Measurements from ENCODE around the gene SLC39A3. TPM values are rescaled to one million over a fixed set of nuclear protein-coding genes. Genes with fewer than 3 reads are reported as not detected.

SLC39A3 gene
- total RNA-seq, 5 donors from 2014 or later (not counting 1 experiment from before 2014, with no cell fraction given): 13.2 to 24.5 (median 19.6) TPM

DNA sequence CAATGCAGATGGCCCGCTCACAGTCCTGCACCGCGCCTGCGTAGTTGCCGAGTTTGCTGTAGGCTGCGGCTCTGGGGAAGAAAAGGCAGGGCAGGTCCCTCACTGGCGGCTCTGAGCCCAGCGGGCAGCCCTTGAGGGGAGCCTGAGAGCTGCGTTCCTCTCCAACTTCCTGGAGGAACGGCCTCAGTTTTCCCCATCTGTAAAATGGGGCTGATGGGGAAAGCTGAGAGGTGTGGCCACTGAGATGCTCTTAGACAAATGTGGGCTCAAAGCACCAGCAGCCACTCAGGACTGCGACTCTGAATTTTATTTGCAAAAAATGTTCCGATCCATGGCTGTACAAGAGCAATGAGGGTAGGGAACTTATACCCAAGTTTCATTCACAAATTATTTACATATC lies 23.9 kb upstream of the SLC39A3 start:
- H3K27ac Mint-ChIP-seq: no peak overlapping the region
- ATAC-seq (replicated peaks in 1 of 4): no peak

DNA sequence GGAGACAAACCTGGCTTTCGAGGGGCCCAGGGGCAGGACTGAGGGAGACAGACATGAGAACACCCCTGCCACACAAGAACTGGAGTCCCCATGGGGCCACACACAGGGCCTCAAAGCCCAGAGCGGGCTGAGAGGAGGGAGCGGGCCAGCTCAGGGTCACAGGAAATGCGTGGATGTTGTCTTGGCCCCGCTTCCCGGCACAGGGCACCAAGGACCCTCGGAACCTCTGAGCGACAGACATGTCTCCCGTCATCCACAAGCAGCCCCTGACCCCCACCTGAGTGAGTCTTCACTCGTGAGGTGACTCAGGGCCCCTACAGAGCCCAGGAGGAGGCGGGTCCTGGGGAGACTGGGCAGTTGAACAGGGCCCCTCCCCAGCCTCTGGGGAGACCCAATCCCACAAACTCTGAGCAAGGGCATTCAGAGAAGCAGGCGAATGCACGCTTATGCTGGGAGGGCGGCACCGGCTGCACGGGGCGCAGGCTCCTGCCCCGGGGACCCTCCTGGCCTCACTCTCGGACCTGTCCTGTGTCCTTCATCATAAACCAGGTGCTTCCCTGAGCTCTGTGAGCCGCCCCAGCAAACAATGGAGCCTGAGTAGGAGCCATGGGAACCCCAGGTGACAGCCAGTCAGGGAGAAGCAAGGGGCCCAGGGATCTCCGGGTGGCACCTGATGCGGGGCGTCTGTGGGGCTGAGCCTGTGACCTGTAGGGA lies 23.1 kb upstream of the SLC39A3 start:
- DNase-seq (no peak), ATAC-seq (replicated peaks in 1 of 4) (no peak)
- WGBS (ENCODE audit: insufficient coverage): 94% methylated on average over 20 of the region's 23 CpGs
- Histone ChIP-seq H3K27me3 (replicated peaks in 1 of 2; ENCODE audit: control insufficient read depth in 2 of 2, extremely low read depth in 1 of 2, insufficient read depth in 2 of 2, low read length in 1 of 2) (no peaks in the 10 kb centered on the region), H3K9me3 (no peaks in the 10 kb centered on the region), H3K36me3 (ENCODE audit: control insufficient read depth in 2 of 2, extremely low read depth in 1 of 2, insufficient read depth in 1 of 2, low read length in 1 of 2) (peaks cover 23 to 68% of the 10 kb centered on the region in 2 donors), H3K4me1 (ENCODE audit: control insufficient read depth in 1 of 2, extremely low read depth in 1 of 2, insufficient read depth in 2 of 2, low read length in 2 of 2) (no peaks in the 10 kb centered on the region), H3K4me3 (ENCODE audit: control insufficient read depth in 1 of 2, extremely low read depth in 1 of 2, low read length in 1 of 2) (no peak overlapping the region), H3K27ac (ENCODE audit: low read length) (no peak overlapping the region)
- ChIA-PET POLR2A (no interaction called here), CTCF (no interaction called here)
- Mint-ChIP-seq H3K27me3 (no peaks in the 10 kb centered on the region), H3K27ac (no peak overlapping the region), H3K9me3 (no peaks in the 10 kb centered on the region), H3K4me1 (peaks cover 0 to 4% (median 4%) of the 10 kb centered on the region in 3 donors), H3K4me3 (no peak overlapping the region), H3K36me3 (peaks cover 31% of the 10 kb centered on the region)

More for the DNA sequence above, 23.9 kb upstream of the SLC39A3 start:
- no peaks in the 10 kb centered on the region for H3K27me3 Mint-ChIP-seq
- H3K4me1 Mint-ChIP-seq: peaks cover 0 to 4% (median 4%) of the 10 kb centered on the region in 3 donors
- peaks cover 23 to 76% of the 10 kb centered on the region in 2 donors for H3K36me3 ChIP-seq (ENCODE audit: control insufficient read depth in 2 of 2, extremely low read depth in 1 of 2, insufficient read depth in 1 of 2, low read length in 1 of 2)
- WGBS (ENCODE audit: insufficient coverage): 98% methylated on average over 8 of the region's 12 CpGs
- H3K4me1 ChIP-seq (ENCODE audit: control insufficient read depth in 1 of 2, extremely low read depth in 1 of 2, insufficient read depth in 2 of 2, low read length in 2 of 2): no peaks in the 10 kb centered on the region
- POLR2A ChIA-PET: no interaction called here
- H3K4me3 Mint-ChIP-seq: no peak overlapping the region
- H3K9me3 Mint-ChIP-seq: no peaks in the 10 kb centered on the region
- no peak overlapping the region for H3K4me3 ChIP-seq (ENCODE audit: control insufficient read depth in 1 of 2, extremely low read depth in 1 of 2, low read length in 1 of 2)
- DNase-seq: no peak
- no peak overlapping the region for H3K27ac ChIP-seq (ENCODE audit: low read length)
- H3K36me3 Mint-ChIP-seq: peaks cover 28% of the 10 kb centered on the region
- CTCF ChIA-PET: no interaction called here
- no peaks in the 10 kb centered on the region for H3K27me3 ChIP-seq (replicated peaks in 1 of 2; ENCODE audit: control insufficient read depth in 2 of 2, extremely low read depth in 1 of 2, insufficient read depth in 2 of 2, low read length in 1 of 2)
- no peaks in the 10 kb centered on the region for H3K9me3 ChIP-seq

DNA sequence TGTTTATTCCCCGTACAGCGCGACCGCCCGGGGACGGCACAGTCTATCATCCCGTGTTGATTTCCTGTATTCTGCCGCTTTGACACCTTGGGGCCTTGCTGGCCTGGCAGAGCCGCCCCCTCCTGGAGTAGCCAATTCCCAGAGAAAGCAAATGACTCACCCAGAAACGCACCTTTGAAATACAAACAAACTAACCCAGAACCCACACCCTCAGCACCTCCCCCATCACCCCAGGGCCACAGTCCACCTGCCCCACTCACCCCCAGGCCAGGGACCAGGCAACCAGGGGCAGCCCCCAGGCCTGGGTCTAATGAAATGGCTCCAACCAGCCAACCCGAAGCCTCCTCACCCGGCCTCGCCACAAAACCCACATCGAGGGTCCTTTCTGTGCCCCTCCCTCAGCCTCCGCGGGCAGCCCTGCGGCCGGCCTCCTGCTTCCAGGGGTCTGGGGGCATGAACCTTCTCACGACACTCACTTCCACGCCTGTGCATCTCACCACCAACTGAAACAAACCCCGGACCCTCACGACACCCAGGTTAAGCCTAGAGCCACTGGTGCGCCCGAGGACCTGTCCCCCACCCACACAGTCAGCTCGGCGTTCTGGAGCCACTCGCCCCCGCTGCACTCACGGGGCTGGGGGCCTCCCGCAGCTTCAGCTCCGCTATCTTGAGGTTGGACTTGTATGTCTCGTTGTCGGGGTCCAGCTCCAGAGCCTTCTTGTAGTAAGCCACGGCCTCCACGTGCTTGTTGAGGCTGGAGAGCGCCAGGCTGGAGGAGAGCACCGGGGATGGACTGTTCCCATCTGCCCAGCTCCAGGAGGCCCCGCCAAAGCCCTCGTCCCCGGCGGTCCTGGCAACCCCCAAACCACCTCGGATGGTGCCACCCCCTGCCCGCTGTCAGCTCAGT lies 22.3 kb upstream of the SLC39A3 start:
- 96% methylated on average over 35 of the region's 43 CpGs for WGBS (ENCODE audit: insufficient coverage)
- DNase-seq (no peak), ATAC-seq (replicated peaks in 1 of 4) (no peak)
- Mint-ChIP-seq H3K27me3 (no peaks in the 10 kb centered on the region), H3K36me3 (peaks cover 31% of the 10 kb centered on the region), H3K4me1 (peaks cover 0 to 4% (median 4%) of the 10 kb centered on the region in 3 donors), H3K4me3 (no peak overlapping the region), H3K27ac (no peak overlapping the region), H3K9me3 (no peaks in the 10 kb centered on the region)
- ChIA-PET POLR2A (no interaction called here), CTCF (interaction anchor here in 1 of 2 donors (0.6 kb wide), 1 partner anchor 1768 kb away, joined by 5 read pairs; no protein-coding TSS in a partner anchor)
- Histone ChIP-seq H3K36me3 (ENCODE audit: control insufficient read depth in 2 of 2, extremely low read depth in 1 of 2, insufficient read depth in 1 of 2, low read length in 1 of 2) (peaks cover 16 to 68% of the 10 kb centered on the region in 2 donors), H3K27ac (ENCODE audit: low read length) (no peak overlapping the region), H3K9me3 (no peaks in the 10 kb centered on the region), H3K4me1 (ENCODE audit: control insufficient read depth in 1 of 2, extremely low read depth in 1 of 2, insufficient read depth in 2 of 2, low read length in 2 of 2) (no peaks in the 10 kb centered on the region), H3K27me3 (replicated peaks in 1 of 2; ENCODE audit: control insufficient read depth in 2 of 2, extremely low read depth in 1 of 2, insufficient read depth in 2 of 2, low read length in 1 of 2) (no peaks in the 10 kb centered on the region), H3K4me3 (ENCODE audit: control insufficient read depth in 1 of 2, extremely low read depth in 1 of 2, low read length in 1 of 2) (no peak overlapping the region)

DNA sequence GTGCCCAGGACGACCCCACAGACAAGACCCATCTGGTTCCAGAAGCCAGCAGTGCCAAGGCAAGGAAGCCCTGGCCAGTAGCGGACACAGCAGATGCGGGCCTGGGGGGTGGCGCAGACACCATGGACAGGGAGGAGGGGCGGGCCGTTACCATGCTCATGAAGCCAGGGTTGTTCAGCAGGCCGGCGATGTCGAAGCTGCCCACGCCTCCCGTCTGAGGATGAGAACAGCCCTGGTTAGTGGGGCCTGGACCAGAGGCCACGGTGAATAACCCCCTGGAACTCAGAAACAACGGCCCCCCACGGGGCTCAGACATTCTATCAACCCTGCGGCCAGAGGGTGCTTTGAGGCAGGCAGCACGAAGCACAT lies 21.5 kb upstream of the SLC39A3 start:
- POLR2A ChIA-PET: no interaction called here
- 94% methylated on average over 14 of the region's 16 CpGs for WGBS (ENCODE audit: insufficient coverage)

DNA sequence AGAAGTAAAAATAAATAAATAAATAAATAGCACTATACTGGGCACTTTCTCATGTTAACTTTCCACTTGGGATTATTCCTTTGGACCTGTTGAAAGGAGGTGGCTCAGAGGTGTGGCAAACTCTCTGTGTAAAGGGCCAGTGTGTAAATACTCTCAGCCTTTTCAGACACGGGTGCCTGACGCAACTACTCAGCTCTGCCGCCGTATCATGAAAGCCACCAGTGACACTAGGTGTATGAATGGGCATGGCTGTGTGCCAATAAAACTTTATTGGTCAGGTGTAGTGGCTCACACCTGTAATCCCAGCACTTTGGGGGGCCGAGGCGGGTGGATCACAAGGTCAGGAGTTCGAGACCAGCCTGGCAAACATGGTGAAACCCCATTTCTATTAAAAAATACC lies 20.1 kb upstream of the SLC39A3 start:
- H3K4me1 Mint-ChIP-seq: peaks cover 0 to 4% (median 4%) of the 10 kb centered on the region in 3 donors
- no peak for ATAC-seq (replicated peaks in 1 of 4)
- H3K4me3 Mint-ChIP-seq: no peak overlapping the region
- peaks cover 29% of the 10 kb centered on the region for H3K36me3 Mint-ChIP-seq
- no peak overlapping the region for H3K4me3 ChIP-seq (ENCODE audit: control insufficient read depth in 1 of 2, extremely low read depth in 1 of 2, low read length in 1 of 2)
- ChIA-PET POLR2A (no interaction called here), CTCF (interaction anchor here (0.6 to 0.9 kb wide), 2 partner anchors 20 to 112 kb away, joined by 4 to 5 read pairs; no protein-coding TSS in a partner anchor)
- DNase-seq: no peak
- no peak overlapping the region for H3K27ac ChIP-seq (ENCODE audit: low read length)
- H3K27me3 Mint-ChIP-seq: no peaks in the 10 kb centered on the region
- no peaks in the 10 kb centered on the region for H3K27me3 ChIP-seq (replicated peaks in 1 of 2; ENCODE audit: control insufficient read depth in 2 of 2, extremely low read depth in 1 of 2, insufficient read depth in 2 of 2, low read length in 1 of 2)
- 90% methylated on average over 4 of the region's 7 CpGs for WGBS (ENCODE audit: insufficient coverage)
- H3K36me3 ChIP-seq (ENCODE audit: control insufficient read depth in 2 of 2, extremely low read depth in 1 of 2, insufficient read depth in 1 of 2, low read length in 1 of 2): peaks cover 16 to 61% of the 10 kb centered on the region in 2 donors
- H3K27ac Mint-ChIP-seq: no peak overlapping the region
- no peaks in the 10 kb centered on the region for H3K4me1 ChIP-seq (ENCODE audit: control insufficient read depth in 1 of 2, extremely low read depth in 1 of 2, insufficient read depth in 2 of 2, low read length in 2 of 2)
- H3K9me3 ChIP-seq: no peaks in the 10 kb centered on the region
- no peaks in the 10 kb centered on the region for H3K9me3 Mint-ChIP-seq

More for the DNA sequence above, 21.5 kb upstream of the SLC39A3 start:
- no peak overlapping the region for H3K27ac Mint-ChIP-seq
- Histone ChIP-seq H3K36me3 (ENCODE audit: control insufficient read depth in 2 of 2, extremely low read depth in 1 of 2, insufficient read depth in 1 of 2, low read length in 1 of 2) (peaks cover 16 to 63% of the 10 kb centered on the region in 2 donors), H3K9me3 (no peaks in the 10 kb centered on the region), H3K27me3 (replicated peaks in 1 of 2; ENCODE audit: control insufficient read depth in 2 of 2, extremely low read depth in 1 of 2, insufficient read depth in 2 of 2, low read length in 1 of 2) (no peaks in the 10 kb centered on the region), H3K27ac (ENCODE audit: low read length) (no peak overlapping the region), H3K4me1 (ENCODE audit: control insufficient read depth in 1 of 2, extremely low read depth in 1 of 2, insufficient read depth in 2 of 2, low read length in 2 of 2) (no peaks in the 10 kb centered on the region), H3K4me3 (ENCODE audit: control insufficient read depth in 1 of 2, extremely low read depth in 1 of 2, low read length in 1 of 2) (no peak overlapping the region)
- no peak overlapping the region for H3K4me3 Mint-ChIP-seq
- peaks cover 0 to 4% (median 4%) of the 10 kb centered on the region in 3 donors for H3K4me1 Mint-ChIP-seq
- peaks cover 28% of the 10 kb centered on the region for H3K36me3 Mint-ChIP-seq
- H3K27me3 Mint-ChIP-seq: no peaks in the 10 kb centered on the region
- no peak for DNase-seq
- no peak for ATAC-seq (replicated peaks in 1 of 4)
- H3K9me3 Mint-ChIP-seq: no peaks in the 10 kb centered on the region
- CTCF ChIA-PET: no interaction called here

DNA sequence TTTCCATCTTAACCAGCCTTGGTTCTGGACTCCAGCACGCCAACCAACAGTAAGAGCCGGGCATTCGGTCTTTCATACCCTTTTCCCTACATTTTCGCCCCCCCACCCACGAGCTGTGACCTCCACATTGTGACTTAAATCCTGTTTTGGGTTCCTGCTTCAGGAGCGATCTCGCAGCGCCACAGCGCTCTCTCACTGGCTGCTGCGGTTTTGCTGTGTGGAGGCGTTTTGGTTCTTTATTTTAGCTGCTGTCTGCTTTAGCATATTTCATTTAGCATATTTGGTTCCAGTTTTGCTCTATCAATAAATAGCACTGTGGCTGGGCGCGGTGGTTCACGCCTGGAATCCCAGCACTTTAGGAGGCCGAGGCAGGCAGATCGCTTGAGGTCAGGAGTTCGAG lies 19.5 kb upstream of the SLC39A3 start:
- ChIA-PET POLR2A (no interaction called here), CTCF (interaction anchor here (0.6 to 0.9 kb wide), 2 partner anchors 20 to 111 kb away, joined by 4 to 5 read pairs; no protein-coding TSS in a partner anchor)
- ATAC-seq (replicated peaks in 1 of 4) (no peak), DNase-seq (no peak)
- Mint-ChIP-seq H3K27me3 (no peaks in the 10 kb centered on the region), H3K4me1 (peaks cover 0 to 4% (median 4%) of the 10 kb centered on the region in 3 donors), H3K9me3 (no peaks in the 10 kb centered on the region), H3K27ac (no peak overlapping the region), H3K4me3 (no peak overlapping the region), H3K36me3 (peaks cover 28% of the 10 kb centered on the region)
- Histone ChIP-seq H3K4me1 (ENCODE audit: control insufficient read depth in 1 of 2, extremely low read depth in 1 of 2, insufficient read depth in 2 of 2, low read length in 2 of 2) (no peaks in the 10 kb centered on the region), H3K4me3 (ENCODE audit: control insufficient read depth in 1 of 2, extremely low read depth in 1 of 2, low read length in 1 of 2) (no peak overlapping the region), H3K36me3 (ENCODE audit: control insufficient read depth in 2 of 2, extremely low read depth in 1 of 2, insufficient read depth in 1 of 2, low read length in 1 of 2) (peaks cover 17 to 60% of the 10 kb centered on the region in 2 donors), H3K9me3 (no peaks in the 10 kb centered on the region), H3K27ac (ENCODE audit: low read length) (no peak overlapping the region), H3K27me3 (replicated peaks in 1 of 2; ENCODE audit: control insufficient read depth in 2 of 2, extremely low read depth in 1 of 2, insufficient read depth in 2 of 2, low read length in 1 of 2) (no peaks in the 10 kb centered on the region)
- WGBS (ENCODE audit: insufficient coverage): 76% methylated on average over 9 of the region's 17 CpGs

All from T-cell (primary cell).